22Rv1 (cell line): ENCODE measurements around the gene CCDC7.
"Not testable (repeated sequence)": the region's sequence is repeated elsewhere in the genome, so short reads cannot be mapped to it uniquely, and the experiment has no call there.

ENCODE experiments used
- H3K27ac ChIP-seq: fragments of 450-650 bp; 2 replicates; pipeline ENCODE4 v1.5.1; 2017
- ZFX ChIP-seq: fragments of 450-650 bp; IDR thresholded peaks from 2 replicates; pipeline ENCODE4 v1.6.1; 2017; ENCODE audit warnings: antibody characterized with exemption, borderline replicate concordance
- TF ChIP-seq, protein P1 (sequence below): fragments of 450-650 bp; IDR thresholded peaks from 2 replicates; pipeline ENCODE4 v1.5.1; 2017; ENCODE audit warnings: mild to moderate bottlenecking

The CCDC7 gene

DNA sequence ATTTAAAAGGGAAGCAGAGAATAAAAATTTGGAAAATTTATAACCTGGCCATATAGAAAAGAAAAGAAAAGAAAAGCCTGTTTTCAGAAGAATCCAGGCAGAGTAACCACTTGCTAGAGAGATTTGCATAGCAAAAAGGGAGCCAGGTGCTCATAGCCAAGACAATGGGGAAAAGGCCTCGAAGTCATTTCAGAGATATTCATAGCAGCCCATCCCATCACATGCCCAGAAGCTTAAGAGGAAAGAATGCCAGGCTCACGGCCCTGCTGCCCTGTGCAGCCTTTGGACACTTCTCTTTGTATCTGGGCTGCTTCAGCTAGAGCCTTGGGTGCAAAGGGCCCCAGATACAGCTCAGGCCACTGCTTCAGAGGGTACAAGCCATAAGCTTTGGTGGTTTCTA is 159.8 kb downstream of the CCDC7 start:
- no peak for TF ChIP-seq ZFX
- no peak overlapping the region for H3K27ac ChIP-seq

DNA sequence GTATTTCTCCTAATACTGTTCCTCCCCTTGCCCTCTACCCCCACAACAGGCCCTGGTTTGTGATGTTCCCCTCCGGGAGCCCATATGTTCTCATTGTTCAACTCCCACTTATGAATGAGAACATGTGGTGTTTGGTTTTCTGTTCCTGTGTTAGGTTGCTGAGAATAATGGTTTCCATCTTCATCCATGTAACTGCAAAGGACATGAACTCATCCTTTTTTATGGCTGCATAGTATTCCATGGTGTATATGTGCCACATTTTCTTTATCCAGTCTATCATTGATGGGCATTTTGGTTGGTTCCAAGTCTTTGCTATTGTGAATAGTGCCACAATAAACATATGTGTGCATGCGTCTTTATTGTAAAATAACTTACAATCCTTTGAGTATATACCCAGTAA is 164.6 kb downstream of the CCDC7 start:
- H3K27ac ChIP-seq = not testable (repeated sequence)

DNA sequence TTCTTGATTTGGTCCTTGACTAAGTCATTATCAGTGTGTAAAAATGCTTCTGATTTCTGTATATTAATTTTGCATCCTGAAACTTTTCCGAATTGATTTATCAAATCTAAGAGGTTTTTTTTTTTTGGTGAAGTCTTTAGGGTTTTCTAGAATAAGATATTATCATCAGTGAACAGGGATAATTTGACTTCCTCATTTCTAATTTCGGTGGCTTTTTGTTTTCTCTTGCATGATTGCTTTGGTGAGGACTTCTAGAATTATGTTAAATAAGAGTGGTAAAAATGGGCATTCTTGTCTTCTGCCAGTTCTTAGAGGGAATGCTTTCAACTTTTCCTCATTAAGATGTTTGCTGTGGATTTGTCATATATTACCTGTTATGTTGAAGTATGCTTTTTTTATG is 170.5 kb downstream of the CCDC7 start:
- H3K27ac ChIP-seq = no peak overlapping the region
- TF ChIP-seq, protein P1, sequence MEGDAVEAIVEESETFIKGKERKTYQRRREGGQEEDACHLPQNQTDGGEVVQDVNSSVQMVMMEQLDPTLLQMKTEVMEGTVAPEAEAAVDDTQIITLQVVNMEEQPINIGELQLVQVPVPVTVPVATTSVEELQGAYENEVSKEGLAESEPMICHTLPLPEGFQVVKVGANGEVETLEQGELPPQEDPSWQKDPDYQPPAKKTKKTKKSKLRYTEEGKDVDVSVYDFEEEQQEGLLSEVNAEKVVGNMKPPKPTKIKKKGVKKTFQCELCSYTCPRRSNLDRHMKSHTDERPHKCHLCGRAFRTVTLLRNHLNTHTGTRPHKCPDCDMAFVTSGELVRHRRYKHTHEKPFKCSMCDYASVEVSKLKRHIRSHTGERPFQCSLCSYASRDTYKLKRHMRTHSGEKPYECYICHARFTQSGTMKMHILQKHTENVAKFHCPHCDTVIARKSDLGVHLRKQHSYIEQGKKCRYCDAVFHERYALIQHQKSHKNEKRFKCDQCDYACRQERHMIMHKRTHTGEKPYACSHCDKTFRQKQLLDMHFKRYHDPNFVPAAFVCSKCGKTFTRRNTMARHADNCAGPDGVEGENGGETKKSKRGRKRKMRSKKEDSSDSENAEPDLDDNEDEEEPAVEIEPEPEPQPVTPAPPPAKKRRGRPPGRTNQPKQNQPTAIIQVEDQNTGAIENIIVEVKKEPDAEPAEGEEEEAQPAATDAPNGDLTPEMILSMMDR = no peak
- no peak for TF ChIP-seq ZFX

DNA sequence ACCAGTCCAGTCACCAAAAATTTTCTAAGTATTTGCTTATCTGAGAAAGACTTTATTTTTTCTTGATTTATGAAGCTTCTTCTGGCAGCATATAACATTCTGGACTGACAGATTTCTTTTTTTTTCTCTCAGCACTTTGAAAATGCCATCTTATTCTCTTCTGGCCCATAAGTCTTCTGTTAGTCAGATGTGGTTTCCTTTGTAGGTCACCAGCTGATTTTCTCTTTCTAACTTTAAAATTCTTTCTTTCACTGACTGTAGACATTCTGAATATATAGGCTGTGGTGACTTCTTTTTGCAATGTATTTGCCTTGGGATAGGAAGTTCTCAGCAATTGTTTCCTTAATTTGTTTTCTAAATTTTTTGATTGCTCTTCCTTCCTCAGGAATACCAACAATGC is 172.5 kb downstream of the CCDC7 start:
- no peak for TF ChIP-seq ZFX
- TF ChIP-seq, protein P1 = no peak
- no peak overlapping the region for H3K27ac ChIP-seq

DNA sequence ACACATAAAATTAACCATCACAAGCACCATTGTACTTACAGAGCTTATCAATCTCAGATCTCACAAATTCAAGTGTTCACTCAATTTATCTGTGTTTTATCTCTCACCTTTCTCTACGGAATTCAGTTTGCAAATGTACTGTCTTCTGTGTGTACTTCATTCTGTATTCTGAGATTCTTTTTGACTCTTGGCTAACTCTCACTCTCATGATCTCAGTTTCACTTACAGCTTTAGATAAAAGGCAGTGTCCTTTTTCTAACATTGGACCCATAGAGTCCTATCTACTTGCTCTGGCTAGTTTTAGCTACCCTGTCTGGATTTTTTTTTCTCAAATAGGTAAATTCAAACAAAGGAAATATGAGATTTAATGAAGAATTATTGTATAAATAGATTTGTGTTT is 176.0 kb downstream of the CCDC7 start:
- H3K27ac ChIP-seq = no peak overlapping the region
- no peak for TF ChIP-seq ZFX
- TF ChIP-seq, protein P1 = no peak

DNA sequence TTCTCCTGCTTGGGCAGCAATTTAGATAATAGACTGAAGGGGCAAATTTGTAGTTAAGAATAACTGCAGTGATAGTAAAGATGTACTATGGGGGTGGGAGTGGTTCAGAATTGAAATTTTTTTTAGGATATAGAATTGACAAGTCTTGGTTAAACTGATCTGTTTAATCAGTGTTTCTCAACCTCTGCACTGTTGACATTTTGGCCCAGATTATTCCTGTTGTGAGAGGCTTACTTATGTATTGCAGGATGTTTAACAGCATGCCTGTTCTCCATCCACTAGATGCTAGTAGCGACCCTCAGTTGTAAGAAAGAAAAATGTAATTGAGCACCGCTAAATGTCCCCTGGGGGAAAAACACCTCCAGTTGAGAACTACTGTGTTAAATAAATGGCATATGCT is 176.5 kb downstream of the CCDC7 start:
- TF ChIP-seq, protein P1 = no peak
- TF ChIP-seq ZFX = no peak
- no peak overlapping the region for H3K27ac ChIP-seq

DNA sequence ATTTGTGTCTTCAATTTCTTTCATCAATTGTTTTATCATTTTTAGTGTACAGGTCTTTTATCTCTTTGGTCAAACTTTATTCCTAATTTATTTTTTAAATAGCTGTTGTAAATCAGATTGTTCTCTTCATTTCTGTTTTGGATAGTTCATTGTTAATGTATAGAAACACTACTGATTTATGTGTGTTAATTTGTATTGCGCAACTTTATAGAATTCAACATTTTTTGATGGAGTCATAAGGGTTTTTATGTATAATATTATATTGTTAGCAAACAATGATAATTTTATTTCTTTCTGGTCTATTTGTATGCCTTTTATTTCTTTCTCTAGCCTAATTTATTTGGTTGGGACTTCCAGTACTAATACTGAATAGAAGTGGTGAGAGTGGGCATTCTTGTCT is 181.2 kb downstream of the CCDC7 start:
- TF ChIP-seq, protein P1 = no peak
- no peak for TF ChIP-seq ZFX
- no peak overlapping the region for H3K27ac ChIP-seq

DNA sequence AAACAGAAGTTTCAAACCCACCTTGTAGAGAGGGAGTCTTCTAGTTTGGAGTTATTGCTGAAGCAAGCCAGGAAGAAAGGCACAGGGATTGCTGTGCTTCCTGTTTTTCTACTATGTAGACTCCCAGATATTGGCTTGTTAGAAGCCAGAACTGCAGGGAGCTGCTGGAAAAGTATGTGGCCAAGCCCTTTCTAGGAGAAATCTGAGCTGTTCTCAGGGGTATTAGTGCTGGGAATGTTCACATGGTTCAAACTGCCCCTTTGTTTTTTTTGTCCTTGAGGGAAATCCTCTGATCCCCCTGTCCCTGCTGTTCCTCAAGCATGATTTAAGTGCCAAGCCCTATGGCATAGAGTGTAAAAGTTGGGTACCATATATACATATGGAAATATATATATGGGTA is 184.0 kb downstream of the CCDC7 start:
- no peak overlapping the region for H3K27ac ChIP-seq
- TF ChIP-seq ZFX = no peak
- TF ChIP-seq, protein P1 = no peak

DNA sequence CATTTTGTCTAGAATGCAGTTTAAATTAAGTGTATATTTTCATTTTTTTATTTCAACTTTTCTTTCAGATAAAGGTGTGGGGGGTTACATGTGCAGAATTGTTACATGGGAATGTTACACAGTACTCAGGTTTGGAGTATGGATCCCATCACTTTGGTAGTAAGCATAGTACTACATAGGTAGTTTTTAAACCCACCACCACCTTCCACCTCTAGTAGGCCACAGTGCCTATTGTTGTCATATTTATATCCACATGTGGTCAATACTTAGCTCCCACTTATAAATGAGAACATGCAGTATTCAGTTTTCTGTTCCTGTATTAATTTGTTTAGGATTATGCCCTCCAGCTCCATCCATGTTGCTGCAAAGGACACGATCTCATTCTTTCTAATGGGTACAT is 200.6 kb downstream of the CCDC7 start:
- H3K27ac ChIP-seq = no peak overlapping the region
- TF ChIP-seq, protein P1 = no peak
- TF ChIP-seq ZFX = no peak
